ENCODE data around the gene MIEN1.
"Not testable (repeated sequence)": the region's sequence is repeated elsewhere in the genome, so short reads cannot be mapped to it uniquely, and the experiment has no call there.

Gene MIEN1

GRCh38 chr17:39752241-39752881, 22.0 kb upstream of the MIEN1 start:
- DNase-seq (ENCODE audit: extremely low spot score), result no peak
- no peak for TF ChIP-seq CTCF (IDR thresholded peaks at IDR 0.05; ENCODE audit: control extremely low read depth, extremely low read depth, low read depth, missing control alignments)
- POLR2A ChIA-PET, result no interaction called here
- CTCF ChIA-PET, result interaction anchor here (0.9 to 8.2 kb wide), 9 partner anchors 9 to 131 kb away, joined by 3 to 93 read pairs (median 4); partner anchors contain the start of gene MIEN1

GRCh38 chr17:39751637-39752036, 21.3 kb upstream of the MIEN1 start:
- TF ChIP-seq CTCF (IDR thresholded peaks at IDR 0.05; ENCODE audit: control extremely low read depth, extremely low read depth, low read depth, missing control alignments), result no peak
- ChIA-PET CTCF (interaction anchor here (1.4 to 8.2 kb wide), 3 partner anchors 22 to 130 kb away, joined by 3 to 93 read pairs (median 14); partner anchors contain the start of gene MIEN1), POLR2A (no interaction called here)
- no peak for DNase-seq (ENCODE audit: extremely low spot score)

- DNase-seq (ENCODE audit: extremely low spot score), result no peak
- ChIA-PET POLR2A (no interaction called here), CTCF (interaction anchor here (1.4 to 8.2 kb wide), 3 partner anchors 21 to 129 kb away, joined by 3 to 93 read pairs (median 17); partner anchors contain the start of gene MIEN1)
- TF ChIP-seq CTCF (IDR thresholded peaks at IDR 0.05; ENCODE audit: control extremely low read depth, extremely low read depth, low read depth, missing control alignments), result no peak
Observed at GRCh38 chr17:39751016-39751543, 20.7 kb upstream of the MIEN1 start.

- POLR2A ChIA-PET, result no interaction called here
- CTCF ChIA-PET, result interaction anchor here (1.4 to 8.2 kb wide), 3 partner anchors 20 to 129 kb away, joined by 3 to 93 read pairs (median 17); partner anchors contain the start of gene MIEN1
- no peak for TF ChIP-seq CTCF (IDR thresholded peaks at IDR 0.05; ENCODE audit: control extremely low read depth, extremely low read depth, low read depth, missing control alignments)
- DNase-seq (ENCODE audit: extremely low spot score), result no peak
Observed at GRCh38 chr17:39750131-39751015, 20.0 kb upstream of the MIEN1 start.

GRCh38 chr17:39748444-39749034, 18.2 kb upstream of the MIEN1 start:
- DNase-seq (ENCODE audit: extremely low spot score); POLR2A ChIA-PET: not testable (repeated sequence)
- CTCF ChIA-PET, result interaction anchor here (1.0 to 4.1 kb wide), 3 partner anchors 16 to 95 kb away, joined by 3 to 17 read pairs (median 4); partner anchors contain the start of gene MIEN1

- TF ChIP-seq CTCF (IDR thresholded peaks at IDR 0.05; ENCODE audit: control extremely low read depth, extremely low read depth, low read depth, missing control alignments), result no peak
- CTCF ChIA-PET, result interaction anchor here (4.1 kb wide), 1 partner anchor 18 kb away, joined by 17 read pairs; the partner anchor contains the start of gene MIEN1
- DNase-seq (ENCODE audit: extremely low spot score), result no peak
- POLR2A ChIA-PET, result interaction anchor here (0.6 kb wide), 1 partner anchor 402 kb away, joined by 3 read pairs; no protein-coding TSS in a partner anchor
Observed at GRCh38 chr17:39747745-39748144, 17.4 kb upstream of the MIEN1 start.

All from GM10248 (cell line).